Body of pancreas (tissue), 4 donors: ENCODE results near the gene RPL10.

ENCODE experiments used
- CTCF ChIP-seq, 7 experiments: fragments of 450-650 bp in 4 of 7; fragments of 200-600 bp in 3 of 7; sonication (generic) in 3 of 7; IDR thresholded peaks; one replicate each; pipeline ENCODE4 v1.5.1; 2016 to 2019; ENCODE audit warnings: antibody characterized with exemption in 7 of 7
- POLR2A ChIP-seq, 3 donors: fragments of 450-650 bp; IDR thresholded peaks; one replicate each; pipeline ENCODE4 v1.6.1; 2016; ENCODE audit warnings: antibody characterized with exemption in 3 of 3, mild to moderate bottlenecking in 2 of 3

GRCh38 chrX:154371017-154371788, 27.0 kb upstream of the RPL10 start:
- TF ChIP-seq CTCF (IDR thresholded peaks at IDR 0.05) (peak in 2 of 7 experiments; percentile 16 to 25), POLR2A (IDR thresholded peaks at IDR 0.05) (peak; percentile 80 to 95 (median 94))
